ENCODE results near the gene SLC38A10. TPM values are rescaled to one million over a fixed set of nuclear protein-coding genes. Genes with fewer than 3 reads are reported as not detected.
A peak's percentile ranks its signal among the peaks of the same experiment; 100 is the strongest.

SLC38A10 gene
- total and polyA plus RNA-seq, 2 of the 4 experiments (the other 2 are of a cell fraction): 12.7 to 46.7 TPM

- Histone ChIP-seq H3K4me1 (ENCODE audit: control insufficient read depth, insufficient read depth, low read length) (peaks cover 8% of the 10 kb centered on the region; the same call in 1 of the 2 replicates), H2BK120ac (ENCODE audit: low read depth, low read length) (no peak overlapping the region), H3K79me1 (ENCODE audit: low read depth in 1 of 2, low read length in 2 of 2) (peaks cover 11 to 23% of the 10 kb centered on the region in 2 experiments; a peak in 3 of 4 replicates), H4K20me1 (ENCODE audit: insufficient read depth, low read length) (no peaks in the 10 kb centered on the region), H3K9me1 (ENCODE audit: insufficient read depth, low read length) (no peaks in the 10 kb centered on the region; the same call in none of the 2 replicates), H2BK15ac (ENCODE audit: low read depth, low read length) (no peak overlapping the region), H3K27ac (ENCODE audit: insufficient read depth, low read length) (no peak overlapping the region), H3K4me3 (ENCODE audit: insufficient read depth, low read depth, low read length) (no peak overlapping the region), H4K8ac (ENCODE audit: low read depth in 2 of 2, low read length in 2 of 2) (no peak overlapping the region), H3K4me2 (ENCODE audit: low read depth, low read length) (no peak overlapping the region), H2BK20ac (ENCODE audit: low read depth, low read length) (no peak overlapping the region; the same call in 1 of the 2 replicates), H2BK5ac (ENCODE audit: low read depth, low read length, poor library complexity, severe bottlenecking) (no peak overlapping the region), H2AFZ (replicated peaks; ENCODE audit: low read length, poor library complexity) (no peak overlapping the region), H3K56ac (ENCODE audit: extremely low read depth, insufficient read depth, low read length) (no peak overlapping the region), H2AK9ac (replicated peaks; ENCODE audit: low read depth, low read length, poor library complexity) (peak overlapping the region; percentile 72), H3K23ac (ENCODE audit: low read depth, low read length) (no peak overlapping the region), H2AK5ac (ENCODE audit: low read depth, low read length) (no peak overlapping the region), H4K91ac (ENCODE audit: insufficient read depth, low read depth, low read length) (no peak overlapping the region), H3K9me3 (ENCODE audit: control insufficient read depth, insufficient read depth, low read length) (no peaks in the 10 kb centered on the region), H3K36me3 (ENCODE audit: control insufficient read depth, insufficient read depth, low read length) (peaks cover 5% of the 10 kb centered on the region; the same call in 1 of the 2 replicates), H3K14ac (replicated peaks; ENCODE audit: low read depth, low read length) (no peak overlapping the region), H3K18ac (ENCODE audit: low read depth, low read length) (no peak overlapping the region), H4K5ac (ENCODE audit: low read depth, low read length) (no peak overlapping the region), H3K9ac (ENCODE audit: low read depth, low read length) (no peak overlapping the region), H3K27me3 (ENCODE audit: control insufficient read depth, insufficient read depth, low read length) (no peaks in the 10 kb centered on the region), H3K4ac (ENCODE audit: low read depth, low read length) (no peak overlapping the region)
- dilution Hi-C loops (cut with HindIII; ENCODE audit: low sequenced_read_pairs, unreplicated experiment): no loop called here
- no peak for ATAC-seq (ENCODE audit: low read depth)
- ChIA-PET POLR2A (ENCODE audit: unreplicated experiment) (no interaction called here), CTCF (no interaction called here)
- no peak for DNase-seq
- intact Hi-C loops (cut with micrococcal nuclease): loop anchor here (5.0 kb wide), 1 partner anchor 77 kb away; no protein-coding TSS in a partner anchor
- 89% methylated on average over 14 of the region's 24 CpGs; no CpG with 5 or more reads in 1 of the 2 experiments for WGBS, 2 experiments (ENCODE audit: extremely low coverage in 2 of 2, insufficient read length in 1 of 2)
- BruUV-seq (replicated peaks): no TSS peak
- TF ChIP-seq, protein P1, sequence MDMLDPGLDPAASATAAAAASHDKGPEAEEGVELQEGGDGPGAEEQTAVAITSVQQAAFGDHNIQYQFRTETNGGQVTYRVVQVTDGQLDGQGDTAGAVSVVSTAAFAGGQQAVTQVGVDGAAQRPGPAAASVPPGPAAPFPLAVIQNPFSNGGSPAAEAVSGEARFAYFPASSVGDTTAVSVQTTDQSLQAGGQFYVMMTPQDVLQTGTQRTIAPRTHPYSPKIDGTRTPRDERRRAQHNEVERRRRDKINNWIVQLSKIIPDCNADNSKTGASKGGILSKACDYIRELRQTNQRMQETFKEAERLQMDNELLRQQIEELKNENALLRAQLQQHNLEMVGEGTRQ (IDR thresholded peaks at IDR 0.05; ENCODE audit: low read depth, low read length): no peak
- TF ChIP-seq NFE2L2 (IDR thresholded peaks at IDR 0.05; ENCODE audit: low read depth, low read length) (no peak), RAD21 (IDR thresholded peaks at IDR 0.05; ENCODE audit: low read length) (no peak), RFX5 (IDR thresholded peaks at IDR 0.05; ENCODE audit: low read depth, low read length) (no peak), BHLHE40 (IDR thresholded peaks at IDR 0.05; ENCODE audit: low read depth, low read length) (no peak), SMC3 (IDR thresholded peaks at IDR 0.05; ENCODE audit: low read depth, low read length) (no peak), RCOR1 (IDR thresholded peaks at IDR 0.05; ENCODE audit: insufficient replicate concordance, low read length) (no peak), MAZ (IDR thresholded peaks at IDR 0.05; ENCODE audit: borderline replicate concordance, low read depth, low read length) (no peak), MXI1 (IDR thresholded peaks at IDR 0.05; ENCODE audit: borderline replicate concordance, low read depth, low read length) (no peak), POLR2A (IDR thresholded peaks at IDR 0.05; ENCODE audit: low read depth, low read length) (no peak)
- TF ChIP-seq, protein P2, sequence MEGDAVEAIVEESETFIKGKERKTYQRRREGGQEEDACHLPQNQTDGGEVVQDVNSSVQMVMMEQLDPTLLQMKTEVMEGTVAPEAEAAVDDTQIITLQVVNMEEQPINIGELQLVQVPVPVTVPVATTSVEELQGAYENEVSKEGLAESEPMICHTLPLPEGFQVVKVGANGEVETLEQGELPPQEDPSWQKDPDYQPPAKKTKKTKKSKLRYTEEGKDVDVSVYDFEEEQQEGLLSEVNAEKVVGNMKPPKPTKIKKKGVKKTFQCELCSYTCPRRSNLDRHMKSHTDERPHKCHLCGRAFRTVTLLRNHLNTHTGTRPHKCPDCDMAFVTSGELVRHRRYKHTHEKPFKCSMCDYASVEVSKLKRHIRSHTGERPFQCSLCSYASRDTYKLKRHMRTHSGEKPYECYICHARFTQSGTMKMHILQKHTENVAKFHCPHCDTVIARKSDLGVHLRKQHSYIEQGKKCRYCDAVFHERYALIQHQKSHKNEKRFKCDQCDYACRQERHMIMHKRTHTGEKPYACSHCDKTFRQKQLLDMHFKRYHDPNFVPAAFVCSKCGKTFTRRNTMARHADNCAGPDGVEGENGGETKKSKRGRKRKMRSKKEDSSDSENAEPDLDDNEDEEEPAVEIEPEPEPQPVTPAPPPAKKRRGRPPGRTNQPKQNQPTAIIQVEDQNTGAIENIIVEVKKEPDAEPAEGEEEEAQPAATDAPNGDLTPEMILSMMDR (conservative IDR thresholded peaks at IDR 0.05; ENCODE audit: low read depth, low read length): no peak
- in situ Hi-C loops (cut with MboI; ENCODE audit: low sequenced_read_pairs): no loop called here
Observed at GRCh38 chr17:81219476-81220180, 75.5 kb downstream of the SLC38A10 start.

Data from IMR-90 (cell line).